Activated naive CD4-positive, alpha-beta T cell (primary cell): Measurements from ENCODE around the gene ABHD12.

Source experiments
- DNase-seq, 4 experiments: peaks; one replicate each; lab custom pipeline; 2025; lab: John Stamatoyannopoulos, UW

ABHD12 gene

DNA sequence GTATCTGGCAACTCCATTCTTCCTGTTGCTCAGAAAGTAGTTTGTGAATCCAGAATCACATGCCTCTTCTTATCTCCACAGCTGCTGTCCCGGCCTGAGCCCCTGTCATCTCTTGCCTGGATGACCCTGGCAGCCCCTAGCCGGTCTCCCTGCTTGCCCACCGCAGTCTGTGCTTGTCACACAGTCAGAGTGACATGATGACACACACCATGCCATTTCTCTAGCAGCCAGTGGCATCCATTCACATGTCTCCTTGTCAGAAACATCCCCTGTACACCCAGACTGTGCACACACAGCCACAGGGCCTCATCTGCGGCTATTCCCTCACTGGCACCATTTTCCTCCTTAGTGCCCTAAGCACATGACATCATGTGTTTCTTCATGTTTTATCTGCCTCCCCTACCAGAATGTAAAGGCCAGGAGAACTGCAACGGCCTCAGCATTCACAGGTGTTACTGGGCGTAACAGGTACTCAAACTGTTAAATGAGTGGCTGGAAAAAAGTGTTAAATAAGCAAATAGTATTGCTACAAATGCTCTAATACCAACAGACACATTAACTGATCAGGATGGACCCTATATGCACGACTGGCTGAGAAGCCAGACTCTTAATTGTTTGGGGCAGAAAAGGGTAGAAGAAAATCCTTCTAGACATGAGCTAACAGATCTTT, 9.6 kb downstream of the ABHD12 start:
- DNase-seq: no peak

DNA sequence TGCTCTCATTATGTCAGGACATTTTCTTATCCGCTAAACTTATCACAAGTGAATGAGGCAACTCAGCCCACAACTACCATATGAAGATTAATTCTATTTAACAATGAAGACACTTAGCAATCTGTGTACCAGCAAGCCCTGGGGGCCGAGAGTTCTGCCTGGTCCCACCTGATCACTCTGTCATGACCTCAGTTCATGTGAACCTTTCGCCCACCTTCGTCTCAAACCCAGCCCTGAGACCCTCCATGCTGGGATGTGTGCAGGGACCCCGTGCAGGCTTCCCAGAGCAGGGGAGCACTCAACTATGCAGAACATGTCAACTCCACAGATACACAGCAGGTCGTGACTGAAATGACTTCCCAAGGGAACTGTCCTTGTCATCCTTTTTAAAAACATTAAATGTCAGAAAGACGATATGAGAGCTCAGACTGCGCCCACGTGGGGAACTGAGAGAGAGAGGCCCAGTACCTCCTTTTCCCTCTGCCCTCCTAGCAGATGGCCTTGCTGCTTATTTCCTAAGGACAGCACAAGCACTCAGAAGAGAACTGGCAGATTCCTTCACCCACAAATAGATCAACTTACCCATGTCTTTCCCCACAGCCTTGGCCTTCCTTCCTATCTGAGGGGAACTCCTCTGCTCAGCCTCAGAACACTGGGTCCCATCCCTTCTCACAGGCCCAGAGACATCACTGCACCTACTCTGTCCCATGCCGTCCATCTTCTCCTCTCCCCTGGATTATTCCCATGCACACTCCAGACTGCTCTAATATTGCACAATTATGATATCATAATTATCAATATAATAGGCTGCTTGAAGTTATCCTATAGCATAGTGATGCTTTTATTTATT, 11.5 kb downstream of the ABHD12 start:
- no peak for DNase-seq

- no peak for DNase-seq
Observed at GRCh38 chr20:25378189-25378883, 12.3 kb downstream of the ABHD12 start.

DNA sequence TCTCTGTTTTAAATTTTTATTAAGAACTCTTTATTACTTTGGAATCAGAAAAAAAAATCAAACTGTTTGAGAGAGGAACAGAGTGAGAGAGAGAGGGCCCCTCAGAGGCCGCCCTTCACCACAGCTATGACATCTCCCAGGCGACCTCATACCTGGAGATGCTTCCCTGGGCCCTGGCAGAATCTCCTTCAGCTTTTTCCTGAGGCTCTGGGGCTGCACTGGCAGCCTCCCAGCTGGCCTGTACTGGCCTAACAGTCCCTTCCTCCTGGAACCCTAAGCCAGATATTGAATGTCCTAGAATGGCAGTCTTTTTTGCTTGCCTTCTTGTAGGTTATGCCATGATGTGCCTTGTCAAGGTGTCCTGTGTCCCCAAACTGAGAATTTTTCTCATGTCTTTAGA, 13.7 kb downstream of the ABHD12 start:
- DNase-seq: no peak

GRCh38 chr20:25376236-25376635, 14.4 kb downstream of the ABHD12 start:
- no peak for DNase-seq

DNA sequence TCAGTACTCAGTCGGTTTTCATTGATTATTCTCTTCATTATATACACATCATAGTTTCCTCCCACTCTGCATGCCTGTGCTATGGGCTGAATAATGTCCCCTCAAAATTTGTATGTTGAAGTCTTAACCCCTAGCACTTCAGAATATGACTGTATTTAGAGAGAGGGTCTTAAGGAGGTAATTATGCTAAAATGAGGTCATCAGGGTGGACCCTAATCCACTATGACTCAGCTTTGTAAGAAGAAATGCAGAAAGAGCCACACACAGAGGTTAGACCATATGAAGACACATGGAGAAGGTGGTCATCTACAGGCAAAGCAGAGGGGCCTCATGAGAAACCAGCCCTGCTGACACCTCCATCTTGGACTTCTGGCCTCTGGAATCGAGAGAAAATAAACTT, 15.8 kb downstream of the ABHD12 start:
- no peak for DNase-seq

GRCh38 chr20:25372584-25373336, 17.9 kb downstream of the ABHD12 start:
- no peak for DNase-seq

DNA sequence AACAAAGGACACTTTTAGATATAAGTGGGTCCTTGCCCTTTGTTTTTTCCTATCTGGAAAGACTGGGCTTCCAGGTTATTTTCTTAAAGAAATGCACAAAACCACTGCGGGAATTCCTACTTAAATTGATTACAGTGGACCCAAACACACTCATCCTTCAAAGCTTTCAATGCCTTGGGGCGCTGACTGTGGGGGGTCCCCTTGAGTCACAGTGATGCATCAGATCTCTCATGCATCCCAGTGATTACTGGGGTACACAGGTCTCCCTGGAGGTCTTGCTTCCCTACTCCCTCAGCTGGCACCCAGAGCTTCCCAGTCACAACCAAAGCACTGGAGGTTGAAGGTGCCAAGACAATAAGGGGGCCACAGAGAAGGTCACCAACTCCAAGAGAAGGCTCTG, 20.7 kb downstream of the ABHD12 start:
- DNase-seq: no peak

GRCh38 chr20:25369529-25369928, 21.1 kb downstream of the ABHD12 start:
- no peak for DNase-seq

GRCh38 chr20:25368976-25369375, 21.7 kb downstream of the ABHD12 start:
- DNase-seq: no peak

- no peak for DNase-seq
Observed at GRCh38 chr20:25368526-25368925, 22.1 kb downstream of the ABHD12 start.

- DNase-seq: no peak
Observed at GRCh38 chr20:25364879-25365699, 25.5 kb downstream of the ABHD12 start.

DNA sequence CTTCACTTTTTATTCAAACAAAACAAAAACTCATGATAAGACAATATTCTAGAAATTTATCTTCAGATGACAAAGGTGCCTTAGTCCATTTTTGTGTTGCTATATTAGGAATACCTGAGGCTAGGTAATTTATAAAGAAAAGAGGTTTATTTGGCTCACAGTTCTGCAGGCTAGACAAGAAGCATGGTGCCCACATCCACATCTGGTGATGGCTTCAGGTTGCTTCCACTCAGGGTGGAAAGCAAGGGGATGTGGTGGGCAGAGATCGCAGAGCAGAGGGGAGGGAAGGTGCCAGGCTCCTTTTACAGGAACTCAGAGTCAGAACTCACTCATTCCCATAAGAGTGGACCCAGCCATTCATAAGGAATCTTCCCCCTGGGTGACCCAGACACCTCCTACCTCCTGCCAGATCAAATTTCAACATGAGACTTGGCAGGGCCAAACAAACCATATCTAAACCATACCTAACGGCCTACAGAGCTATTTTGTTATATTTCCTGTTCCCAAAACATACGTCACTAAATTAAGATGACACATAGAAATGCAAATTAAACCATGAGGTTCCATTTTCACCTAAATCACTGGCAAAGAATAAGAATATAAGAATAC, 26.4 kb downstream of the ABHD12 start:
- DNase-seq: no peak

DNA sequence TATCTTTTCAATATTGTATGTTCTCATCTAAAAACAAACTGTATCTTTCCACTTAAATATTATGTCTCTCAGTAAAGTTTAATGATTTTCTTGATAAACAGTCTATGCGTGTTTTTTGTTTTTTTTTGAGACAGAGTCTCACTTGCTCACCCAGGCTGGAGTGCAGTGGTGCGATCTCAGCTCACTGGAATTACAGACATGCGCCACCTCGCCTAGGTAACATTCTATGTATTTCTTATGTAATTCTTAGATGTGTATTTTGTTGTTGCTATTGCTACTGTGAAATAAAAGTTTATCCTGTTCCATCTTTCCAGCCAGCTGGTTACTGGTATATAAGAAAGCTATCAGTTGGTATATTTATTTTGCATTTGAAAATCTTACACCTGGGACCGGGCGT, 29.4 kb downstream of the ABHD12 start:
- DNase-seq: no peak

DNA sequence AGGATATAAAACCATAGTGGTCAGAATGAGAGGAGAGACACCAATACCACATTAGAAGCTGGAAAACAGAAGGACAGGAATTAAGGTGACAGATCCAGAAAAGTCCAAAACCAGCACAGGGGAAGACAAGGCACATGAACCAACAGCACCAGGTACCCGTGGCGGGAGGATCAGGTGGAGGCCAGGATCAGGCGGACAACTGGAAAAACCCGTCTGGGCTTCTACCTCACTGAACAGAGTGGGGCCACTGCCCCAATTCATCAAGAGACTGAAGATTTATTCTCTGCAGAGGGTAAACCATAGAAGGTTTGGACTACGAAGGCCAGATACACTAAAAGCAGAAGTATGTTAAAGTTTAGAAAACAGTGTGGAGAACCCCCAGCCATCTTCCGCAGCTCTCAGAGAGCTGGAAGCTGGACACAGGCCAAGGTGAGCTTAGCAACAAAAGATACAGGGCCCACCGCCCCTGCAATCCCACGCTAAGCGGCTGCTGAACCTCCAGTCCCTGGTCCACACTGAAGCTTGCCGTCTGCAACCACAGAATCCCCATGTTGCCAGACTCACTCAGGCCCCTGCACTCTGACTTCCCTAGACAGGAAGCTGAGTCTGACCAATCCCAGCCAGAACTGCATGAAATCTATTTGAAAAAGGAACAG, 29.9 kb downstream of the ABHD12 start:
- DNase-seq: no peak

- DNase-seq: no peak
Observed at GRCh38 chr20:25356271-25356933, 34.2 kb downstream of the ABHD12 start.

- DNase-seq: no peak
Observed at GRCh38 chr20:25355866-25356265, 34.8 kb downstream of the ABHD12 start.

DNA sequence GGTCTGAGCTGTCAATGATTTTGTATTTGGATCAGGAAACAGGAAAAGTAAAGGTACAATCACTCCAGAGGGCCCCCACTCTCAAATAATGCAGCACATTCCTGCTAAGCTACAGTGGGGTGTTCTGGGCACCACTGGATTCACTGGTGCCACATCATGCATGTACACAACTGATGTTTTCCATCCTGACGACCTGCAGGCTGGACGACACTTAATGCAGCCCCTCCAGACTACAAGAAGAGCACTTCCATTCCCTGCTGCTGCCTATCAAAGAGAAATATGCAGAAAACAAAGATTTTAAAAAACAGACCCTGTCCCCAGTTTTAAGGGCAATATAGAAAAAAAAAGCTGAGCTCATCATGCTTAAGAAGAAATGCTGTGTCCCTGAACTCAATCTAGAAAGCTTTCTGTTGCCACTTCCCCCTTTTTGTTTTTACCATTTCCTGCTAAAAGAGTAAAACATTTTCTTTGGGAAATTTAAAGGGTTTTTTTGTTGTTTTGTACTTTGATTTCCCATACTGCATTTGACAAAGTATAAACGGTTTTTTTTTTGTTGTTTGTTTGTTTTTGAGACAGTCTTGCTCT, 35.5 kb downstream of the ABHD12 start:
- no peak for DNase-seq
